A673 (cell line): ENCODE results near the gene PRSS27.

Experiments used
- CTCF ChIP-seq: fragments of 300-800, 200-600 bp; sonication (generic); conservative IDR thresholded peaks from 2 replicates; pipeline ENCODE4 v1.5.1; 2017; ENCODE audit warnings: low read depth, mild to moderate bottlenecking, antibody characterized with exemption, low read length, moderate library complexity, mixed read lengths
- EZH2 ChIP-seq: fragments of 200-600 bp; sonication (generic); IDR thresholded peaks from 2 replicates; pipeline ENCODE4 v1.6.1; 2017; ENCODE audit warnings: borderline replicate concordance, low read depth, mild to moderate bottlenecking, mixed read lengths, antibody characterized with exemption, low read length; ENCODE audit not compliant: poor library complexity, severe bottlenecking

GRCh38 chr16:2739625-2740430 lies 19.8 kb upstream of the PRSS27 start:
- TF ChIP-seq CTCF, result no peak
- TF ChIP-seq EZH2, result no peak
